Transverse colon (tissue), 3 donors: Measurements from ENCODE around the gene RTEL1.

Experiments used
- CTCF ChIP-seq, 5 experiments: fragments of 200-600 bp in 3 of 5; fragments of 450-650 bp in 2 of 5; sonication (generic) in 3 of 5; IDR thresholded peaks; 1 replicate in 2 of 5; 2 replicates in 3 of 5; pipeline ENCODE4 v1.5.1; 2016 to 2017; ENCODE audit warnings: antibody characterized with exemption in 5 of 5, inconsistent platforms in 3 of 5, mild to moderate bottlenecking in 2 of 5, moderate library complexity in 1 of 5
- POLR2A ChIP-seq: fragments of 450-650 bp; IDR thresholded peaks from one replicate; pipeline ENCODE4 v1.6.1; 2016; ENCODE audit warnings: antibody characterized with exemption, mild to moderate bottlenecking, moderate library complexity

- TF ChIP-seq CTCF (IDR thresholded peaks at IDR 0.05), result no peak
- TF ChIP-seq POLR2A, result no peak
Observed at GRCh38 chr20:63619505-63619904, 38.6 kb upstream of the RTEL1 start.
